ENCODE results near the gene C2orf69.

The C2orf69 gene

DNA sequence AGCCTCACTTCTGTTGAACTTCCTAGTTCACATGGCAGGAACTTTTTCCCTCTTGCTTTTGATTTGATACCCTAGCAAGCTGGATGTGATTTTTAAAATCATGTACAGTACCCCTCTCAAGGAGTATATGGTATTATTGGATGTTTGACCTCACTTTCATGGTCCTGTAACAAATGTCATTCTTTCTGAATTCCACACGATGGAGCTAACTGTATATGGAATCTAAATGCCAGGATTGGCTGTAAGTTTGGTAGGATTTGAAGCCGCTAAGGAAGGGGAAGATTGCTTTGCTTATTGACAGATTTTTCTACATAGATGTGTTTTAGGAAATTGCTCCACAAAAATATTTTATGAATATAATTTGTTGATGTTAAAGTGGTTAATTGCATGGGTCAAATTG is 62.6 kb downstream of the C2orf69 start:
- DNase-seq = peak; percentile 34

DNA sequence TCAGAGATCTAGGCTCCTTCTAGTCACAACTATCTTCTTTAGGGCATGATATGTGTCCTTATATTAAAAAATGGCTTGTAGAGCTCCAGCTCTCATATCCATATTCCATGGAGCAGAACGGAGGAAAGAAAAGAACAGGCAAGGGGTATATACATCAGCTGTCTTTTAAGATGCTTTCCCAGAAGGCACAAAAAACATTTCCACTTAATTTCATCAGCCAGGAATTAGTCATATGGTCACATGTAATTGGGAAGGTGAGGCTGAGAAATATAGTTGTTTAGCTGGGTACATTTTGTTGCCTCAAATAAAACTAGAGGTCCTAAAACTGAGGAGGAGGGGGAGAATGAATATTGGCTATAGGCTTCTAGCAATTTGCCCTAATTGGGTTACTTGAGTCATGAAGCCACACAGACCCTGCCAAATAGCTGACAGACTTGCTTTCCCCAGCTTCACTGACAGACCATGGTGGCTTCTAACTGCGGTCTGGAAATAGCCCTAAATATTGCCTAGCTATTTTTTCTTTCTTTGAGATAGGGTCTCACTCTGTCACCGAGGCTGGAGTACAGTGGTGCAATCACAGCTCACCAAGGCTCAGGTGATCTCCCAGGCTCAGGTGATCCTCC is 64.3 kb downstream of the C2orf69 start:
- no peak for DNase-seq

All from NCI-H345 (cell line).